ENCODE data around the gene MMS19. TPM values are rescaled to one million over a fixed set of nuclear protein-coding genes. Genes with fewer than 3 reads are reported as not detected.
"Not testable (repeated sequence)": the region's sequence is repeated elsewhere in the genome, so short reads cannot be mapped to it uniquely, and the experiment has no call there.

MMS19 gene
- polyA plus RNA-seq, 1 donor, result 63.0 TPM

DNA sequence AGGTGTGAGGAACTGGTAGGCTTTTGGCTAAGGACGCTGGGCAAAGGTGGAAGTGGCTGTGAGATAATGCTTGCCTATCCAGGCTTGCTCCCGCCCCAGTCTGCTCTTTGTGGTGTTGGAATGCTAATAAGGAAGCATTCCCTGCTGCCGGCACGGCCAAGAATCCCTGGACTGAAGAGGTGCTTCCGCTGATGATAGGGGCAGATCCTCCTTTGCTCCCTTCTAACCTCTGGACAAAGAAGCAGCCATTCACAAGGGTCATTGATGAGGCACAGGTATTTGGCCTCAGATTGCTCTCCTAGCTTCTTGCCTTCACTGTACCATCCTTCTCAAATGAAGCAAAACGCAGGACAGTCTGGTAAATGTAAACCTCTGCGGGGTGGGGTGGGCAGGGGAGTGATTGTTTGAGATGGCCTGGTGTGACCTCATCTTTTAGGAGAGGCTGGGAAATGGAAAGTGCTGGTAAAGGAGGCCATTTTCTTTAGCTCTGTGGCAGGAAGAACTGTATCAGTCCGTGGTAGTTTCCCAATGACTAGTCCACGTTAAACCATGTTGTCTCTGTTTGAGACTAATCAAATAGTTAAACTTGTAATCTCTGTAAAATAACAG is 70.5 kb downstream of the MMS19 start:
- DNase-seq (ENCODE audit: low read depth), result no peak

DNA sequence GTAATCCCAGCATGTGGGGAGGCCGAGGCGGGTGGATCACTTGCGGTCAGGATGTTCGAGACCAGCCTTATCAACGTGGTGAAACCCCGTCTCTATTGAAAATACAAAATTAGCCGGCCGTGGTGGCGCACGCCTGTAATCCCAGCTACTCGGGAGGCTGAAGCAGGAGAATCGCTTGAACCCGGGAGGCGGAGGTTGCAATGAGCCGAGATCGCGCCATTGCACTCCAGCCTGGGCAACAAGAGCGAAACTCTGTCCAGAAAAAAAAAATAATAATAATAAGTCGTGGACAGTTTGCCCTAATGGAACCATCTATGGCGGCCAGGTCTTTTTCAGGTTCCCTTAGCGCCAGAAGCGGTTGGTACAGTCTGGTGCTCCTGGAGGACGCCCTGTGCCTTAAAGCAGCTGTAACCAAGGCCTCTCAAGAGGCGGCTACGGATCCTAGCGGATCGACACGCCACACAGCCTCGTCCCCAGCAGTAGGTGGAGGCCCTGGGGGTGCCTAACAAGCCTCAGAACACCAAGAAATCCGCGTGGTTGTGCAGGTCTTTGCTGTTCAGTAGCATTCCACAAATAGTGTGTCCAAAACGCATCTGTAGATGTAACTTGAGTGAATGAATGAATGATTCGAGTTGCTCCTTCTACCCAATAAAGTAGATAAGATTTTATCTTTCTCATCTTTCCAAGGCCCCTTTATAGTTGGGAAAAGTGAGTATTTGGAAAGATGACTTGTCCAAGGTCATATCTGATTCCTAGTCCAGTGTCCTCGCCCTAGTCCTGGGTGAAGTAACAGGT is 71.2 kb downstream of the MMS19 start:
- no peak for DNase-seq (ENCODE audit: low read depth)

- peak; percentile 94 for DNase-seq (ENCODE audit: low read depth)
These were observed 72.1 kb downstream of the MMS19 start, which contains the start of gene PGAM1 for GRCh38 chr10:97425964-97426775. PGAM1 (plus strand) TSS chr10:97426191; CDS start chr10:97426308, 117 bp downstream.

DNA sequence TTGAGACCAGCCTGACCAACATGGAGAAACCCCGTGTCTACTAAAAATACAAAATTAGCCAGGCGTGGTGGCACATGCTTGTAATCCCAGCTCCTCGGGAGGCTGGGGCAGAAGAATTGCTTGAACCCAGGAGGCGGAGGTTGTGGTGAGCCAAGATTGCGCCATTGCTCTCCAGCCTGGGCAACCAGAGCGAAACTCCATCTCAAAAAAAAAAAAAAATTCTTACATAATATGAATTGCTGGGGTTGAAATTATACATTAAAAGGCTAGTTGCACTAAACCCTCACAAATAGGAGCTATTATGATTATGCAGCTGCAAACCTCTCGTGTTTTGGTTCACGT is 74.5 kb downstream of the MMS19 start:
- not testable (repeated sequence) for DNase-seq (ENCODE audit: low read depth)

GRCh38 chr10:97416565-97416964 is 81.7 kb downstream of the MMS19 start:
- DNase-seq (ENCODE audit: low read depth), result no peak

DNA sequence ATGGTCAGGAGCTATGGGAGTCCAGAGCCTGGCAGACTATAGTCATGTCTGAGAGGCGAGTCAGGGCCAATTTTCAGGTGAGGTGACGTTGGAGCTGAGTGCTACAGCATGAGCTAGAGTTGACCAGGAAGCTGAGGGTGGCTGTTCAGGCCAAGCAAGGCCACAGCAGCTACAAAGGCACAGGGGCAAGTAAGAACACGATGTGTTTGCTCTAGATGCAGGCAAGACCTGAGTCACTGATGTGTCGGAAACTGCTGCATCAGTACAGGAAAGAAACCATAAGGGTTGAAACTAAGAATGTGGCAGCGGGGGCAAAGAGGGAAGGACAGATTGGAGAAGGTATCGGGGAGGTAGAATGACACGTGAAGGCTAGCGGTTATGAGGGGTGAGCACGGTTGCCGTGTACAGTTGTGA is 85.3 kb downstream of the MMS19 start:
- DNase-seq (ENCODE audit: low read depth), result no peak

- no peak for DNase-seq (ENCODE audit: low read depth)
These were observed 86.8 kb downstream of the MMS19 start for GRCh38 chr10:97411406-97411805.

DNA sequence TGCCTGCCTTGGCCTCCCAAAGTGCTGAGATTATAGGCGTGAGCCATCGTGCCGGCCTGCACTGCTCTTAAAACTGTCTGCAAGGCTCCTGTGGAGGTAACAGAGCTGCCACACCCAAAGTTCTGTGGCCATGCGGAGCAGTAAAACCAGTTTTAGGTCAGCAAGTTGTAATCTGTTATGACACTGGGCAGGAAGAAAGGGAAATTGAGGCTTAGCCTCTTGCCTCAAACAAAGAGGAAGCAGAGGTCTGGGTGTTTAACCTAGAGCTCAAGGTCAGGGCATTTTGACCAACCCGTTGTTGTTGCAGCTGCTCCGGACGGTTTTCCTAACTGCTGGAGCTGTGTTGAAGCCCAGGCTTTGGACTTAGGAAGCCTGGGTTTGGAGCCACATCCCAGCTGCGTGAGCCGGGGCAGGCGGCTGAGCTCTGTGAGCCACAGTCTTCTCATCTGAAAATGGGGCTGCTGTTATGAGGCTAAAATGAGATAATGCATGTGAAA is 89.7 kb downstream of the MMS19 start:
- DNase-seq (ENCODE audit: low read depth), result no peak

Other genes with a start within 250 kb of the MMS19 start
- gene ARHGAP19, start 205.8 kb downstream of the MMS19 start, polyA plus RNA-seq (ENCODE audit: insufficient read length), result 10.5 TPM
- gene FRAT1, start 179.2 kb downstream of the MMS19 start, polyA plus RNA-seq (ENCODE audit: insufficient read length), result 1.0 TPM
- gene FRAT2, start 163.7 kb downstream of the MMS19 start, polyA plus RNA-seq (ENCODE audit: insufficient read length), result 3.6 TPM
- 22.8 TPM for gene RRP12, start 97.1 kb downstream of the MMS19 start, polyA plus RNA-seq (ENCODE audit: insufficient read length)
- 86.9 TPM for gene PGAM1, start 72.2 kb downstream of the MMS19 start, polyA plus RNA-seq (ENCODE audit: insufficient read length)
- 22.8 TPM for gene EXOSC1, start 52.4 kb downstream of the MMS19 start, polyA plus RNA-seq (ENCODE audit: insufficient read length)
- 28.8 TPM for gene ZDHHC16, start 52.2 kb downstream of the MMS19 start, polyA plus RNA-seq (ENCODE audit: insufficient read length)
- gene UBTD1, start 502 bp upstream of the MMS19 start, polyA plus RNA-seq (ENCODE audit: insufficient read length), result 13.8 TPM
- 48.1 TPM for gene ANKRD2, start 74.4 kb upstream of the MMS19 start, polyA plus RNA-seq (ENCODE audit: insufficient read length)
- gene HOGA1, start 86.0 kb upstream of the MMS19 start, polyA plus RNA-seq (ENCODE audit: insufficient read length), result 0.90 TPM
- 0.11 TPM for gene C10orf62, start 91.3 kb upstream of the MMS19 start, polyA plus RNA-seq (ENCODE audit: insufficient read length)
- 4.2 TPM for gene MORN4, start 135.1 kb upstream of the MMS19 start, polyA plus RNA-seq (ENCODE audit: insufficient read length)
- gene PI4K2A, start 142.2 kb upstream of the MMS19 start, polyA plus RNA-seq (ENCODE audit: insufficient read length), result 9.5 TPM
- 6.0 TPM for gene AVPI1, start 188.8 kb upstream of the MMS19 start, polyA plus RNA-seq (ENCODE audit: insufficient read length)
- 37.1 TPM for gene MARVELD1, start 215.3 kb upstream of the MMS19 start, polyA plus RNA-seq (ENCODE audit: insufficient read length)
- gene ZFYVE27, start 238.7 kb upstream of the MMS19 start, polyA plus RNA-seq (ENCODE audit: insufficient read length), result 13.0 TPM